SU-DHL-6 (cell line): Measurements from ENCODE around the gene INPP5A.

ENCODE experiments used
- H2AFZ ChIP-seq: fragments of 200-600 bp; sonication (generic); 2 replicates; pipeline ENCODE4 v1.6.1; 2014; ENCODE audit warnings: low read depth, mild to moderate bottlenecking, moderate library complexity, mixed read lengths, antibody characterized with exemption, low read length; ENCODE audit not compliant: severe bottlenecking
- H3F3A ChIP-seq: fragments of 200-600 bp; shearing (Covaris generic); 2 replicates; pipeline ENCODE4 v1.6.0; 2016; ENCODE audit warnings: antibody characterized with exemption, mild to moderate bottlenecking; ENCODE audit not compliant: insufficient read depth
- H3K27ac ChIP-seq: fragments of 200-600 bp; sonication (generic); 2 replicates; pipeline ENCODE4 v1.5.1; 2016; ENCODE audit warnings: low read depth, mild to moderate bottlenecking, low read length, moderate library complexity, mixed read lengths
- H3K27me3 ChIP-seq: fragments of 200-600 bp; sonication (generic), shearing (Covaris generic); 2 replicates; pipeline ENCODE4 v1.6.0; 2014; ENCODE audit warnings: mild to moderate bottlenecking, low read length
- H3K36me3 ChIP-seq: fragments of 200-600 bp; sonication (generic); 2 replicates; pipeline ENCODE4 v1.6.1; 2014; ENCODE audit warnings: mild to moderate bottlenecking, low read length, mixed read lengths
- H3K4me2 ChIP-seq: fragments of 300-600, 200-600 bp; shearing (Covaris generic), sonication (generic); 2 replicates; pipeline ENCODE4 v1.6.0; 2014; ENCODE audit warnings: low read length, low read depth, mild to moderate bottlenecking; ENCODE audit not compliant: poor library complexity, severe bottlenecking
- H3K4me3 ChIP-seq: fragments of 200-600 bp; sonication (generic); 2 replicates; pipeline ENCODE4 v1.5.1; 2014; ENCODE audit warnings: antibody characterized with exemption, low read length, mild to moderate bottlenecking, mixed read lengths; ENCODE audit not compliant: insufficient read depth, poor library complexity, severe bottlenecking
- H3K79me2 ChIP-seq: fragments of 200-600 bp; sonication (generic); 2 replicates; pipeline ENCODE4 v1.6.1; 2014; ENCODE audit warnings: mild to moderate bottlenecking, low read length, moderate library complexity; ENCODE audit not compliant: insufficient read depth
- H3K9ac ChIP-seq: fragments of 200-600 bp; sonication (generic); 2 replicates; pipeline ENCODE4 v1.7.0; 2014; ENCODE audit warnings: mild to moderate bottlenecking, low read length
- H3K9me2 ChIP-seq: fragments of 200-600 bp; sonication (generic); replicated peaks from 2 replicates; pipeline ENCODE4 v1.6.1; 2014; ENCODE audit warnings: low read length; ENCODE audit not compliant: insufficient read depth
- H3K9me3 ChIP-seq: fragments of 200-600 bp; sonication (generic); 2 replicates; pipeline ENCODE4 v1.6.1; 2014; ENCODE audit warnings: low read length, mixed read lengths; ENCODE audit not compliant: insufficient read depth
- H4K20me1 ChIP-seq: fragments of 200-600 bp; sonication (generic); 2 replicates; pipeline ENCODE4 v1.6.1; 2014; ENCODE audit warnings: low read depth, mild to moderate bottlenecking, antibody characterized with exemption, low read length, moderate library complexity, mixed read lengths
- EZH2phosphoT487 ChIP-seq: fragments of 200-600 bp; sonication (generic), shearing (Covaris generic); conservative IDR thresholded peaks from 2 replicates; pipeline ENCODE4 v1.6.1; 2018; ENCODE audit warnings: mild to moderate bottlenecking, antibody characterized with exemption, low read length, moderate library complexity, mixed read lengths
- TF ChIP-seq, protein P1 (sequence below): fragments of 200-600 bp; sonication (generic); IDR thresholded peaks from one replicate; pipeline ENCODE4 v1.5.1; 2017; ENCODE audit warnings: antibody characterized with exemption, mild to moderate bottlenecking, low read length, moderate library complexity; ENCODE audit not compliant: insufficient read depth, poor library complexity, severe bottlenecking

INPP5A gene

GRCh38 chr10:132534391-132535064 is 3.1 kb upstream of the INPP5A start:
- H3K79me2 ChIP-seq: no peaks in the 10 kb centered on the region
- H3K9ac ChIP-seq: no peak overlapping the region
- no peak overlapping the region for H3K4me3 ChIP-seq
- no peaks in the 10 kb centered on the region for H3K27me3 ChIP-seq
- no peak overlapping the region for H2AFZ ChIP-seq
- H4K20me1 ChIP-seq: no peaks in the 10 kb centered on the region
- no peak overlapping the region for H3K4me2 ChIP-seq
- H3F3A ChIP-seq: no peaks in the 10 kb centered on the region
- no peaks in the 10 kb centered on the region for H3K36me3 ChIP-seq
- H3K9me3 ChIP-seq: no peaks in the 10 kb centered on the region
- no peaks in the 10 kb centered on the region for H3K9me2 ChIP-seq
- no peak for TF ChIP-seq EZH2phosphoT487
- TF ChIP-seq, protein P1, sequence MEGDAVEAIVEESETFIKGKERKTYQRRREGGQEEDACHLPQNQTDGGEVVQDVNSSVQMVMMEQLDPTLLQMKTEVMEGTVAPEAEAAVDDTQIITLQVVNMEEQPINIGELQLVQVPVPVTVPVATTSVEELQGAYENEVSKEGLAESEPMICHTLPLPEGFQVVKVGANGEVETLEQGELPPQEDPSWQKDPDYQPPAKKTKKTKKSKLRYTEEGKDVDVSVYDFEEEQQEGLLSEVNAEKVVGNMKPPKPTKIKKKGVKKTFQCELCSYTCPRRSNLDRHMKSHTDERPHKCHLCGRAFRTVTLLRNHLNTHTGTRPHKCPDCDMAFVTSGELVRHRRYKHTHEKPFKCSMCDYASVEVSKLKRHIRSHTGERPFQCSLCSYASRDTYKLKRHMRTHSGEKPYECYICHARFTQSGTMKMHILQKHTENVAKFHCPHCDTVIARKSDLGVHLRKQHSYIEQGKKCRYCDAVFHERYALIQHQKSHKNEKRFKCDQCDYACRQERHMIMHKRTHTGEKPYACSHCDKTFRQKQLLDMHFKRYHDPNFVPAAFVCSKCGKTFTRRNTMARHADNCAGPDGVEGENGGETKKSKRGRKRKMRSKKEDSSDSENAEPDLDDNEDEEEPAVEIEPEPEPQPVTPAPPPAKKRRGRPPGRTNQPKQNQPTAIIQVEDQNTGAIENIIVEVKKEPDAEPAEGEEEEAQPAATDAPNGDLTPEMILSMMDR: no peak
- no peak overlapping the region for H3K27ac ChIP-seq

DNA sequence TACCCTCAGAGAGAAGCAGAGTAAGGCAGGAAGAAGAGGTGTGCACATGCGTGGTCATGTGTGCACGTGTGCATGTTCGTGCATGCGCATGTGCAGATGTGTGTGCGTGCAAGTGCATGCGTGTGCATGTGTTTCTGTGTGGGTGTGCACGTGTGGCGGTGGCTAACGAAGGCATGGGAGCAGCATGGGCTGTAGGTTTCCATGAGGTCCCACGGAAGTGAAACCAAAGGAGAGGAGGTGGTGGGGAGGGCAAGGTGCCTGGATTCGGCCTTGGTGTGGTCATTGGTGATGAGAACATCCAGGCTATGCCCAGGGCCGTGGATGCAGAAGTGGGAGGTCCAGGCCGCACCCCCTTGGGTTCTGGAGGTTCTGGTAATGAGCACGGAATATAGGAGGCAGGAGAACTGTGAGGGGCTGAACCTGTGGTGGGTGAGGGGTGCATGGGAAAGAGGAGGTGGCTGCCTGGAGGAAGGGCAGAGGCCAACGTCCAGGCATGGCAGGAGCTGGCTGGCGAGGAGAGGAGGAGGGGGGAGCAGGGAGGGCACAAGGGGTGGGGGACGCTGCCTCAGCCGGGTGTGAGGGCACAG is 2.4 kb upstream of the INPP5A start:
- Histone ChIP-seq H3K27ac (no peak overlapping the region), H3F3A (no peaks in the 10 kb centered on the region), H2AFZ (no peak overlapping the region), H3K4me2 (no peak overlapping the region), H3K9me3 (no peaks in the 10 kb centered on the region), H3K4me3 (no peak overlapping the region), H3K9me2 (no peaks in the 10 kb centered on the region), H3K9ac (no peak overlapping the region), H3K27me3 (no peaks in the 10 kb centered on the region), H4K20me1 (no peaks in the 10 kb centered on the region), H3K36me3 (no peaks in the 10 kb centered on the region), H3K79me2 (no peaks in the 10 kb centered on the region)
- TF ChIP-seq, protein P1: no peak
- TF ChIP-seq EZH2phosphoT487: no peak

DNA sequence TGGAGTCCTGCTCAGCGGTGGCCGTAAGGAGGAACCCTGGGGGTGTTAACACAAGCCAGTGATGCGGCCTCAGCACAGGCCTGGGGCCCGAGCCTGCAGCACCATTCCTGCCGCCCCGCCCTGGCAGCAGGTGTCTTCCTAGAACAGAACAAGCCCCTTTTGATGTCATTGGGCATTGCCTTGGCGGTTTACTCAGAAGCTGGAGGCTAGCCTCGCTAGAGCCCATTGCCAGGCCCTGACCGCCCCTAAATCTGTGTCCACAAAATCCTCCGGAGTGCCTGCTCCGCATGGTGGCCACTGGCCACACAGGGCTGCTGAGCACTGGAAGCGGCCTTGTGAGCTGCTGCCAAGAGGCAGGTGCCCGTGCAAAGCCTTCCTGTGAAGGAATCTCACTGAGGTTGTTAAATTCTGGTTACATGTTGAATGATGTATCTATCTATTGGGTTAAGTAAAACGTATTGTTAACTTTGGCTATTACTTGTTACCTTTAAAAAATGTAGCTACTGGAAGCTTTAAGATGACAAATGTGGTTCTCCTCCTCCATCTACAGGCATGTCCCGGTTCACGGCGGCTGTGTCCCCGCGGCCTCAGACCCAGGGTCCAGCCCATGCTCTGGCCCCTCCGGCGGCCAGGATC is 1.2 kb upstream of the INPP5A start:
- TF ChIP-seq EZH2phosphoT487: no peak
- TF ChIP-seq, protein P1: no peak
- H3K27ac ChIP-seq: no peak overlapping the region

More for the DNA sequence above, 1.2 kb upstream of the INPP5A start:
- Histone ChIP-seq H3K4me2 (no peak overlapping the region), H3K4me3 (no peak overlapping the region), H3K9me3 (no peaks in the 10 kb centered on the region), H2AFZ (no peak overlapping the region), H3K27me3 (no peaks in the 10 kb centered on the region), H3K9ac (no peak overlapping the region), H3K36me3 (no peaks in the 10 kb centered on the region), H4K20me1 (no peaks in the 10 kb centered on the region), H3F3A (no peaks in the 10 kb centered on the region), H3K9me2 (no peaks in the 10 kb centered on the region), H3K79me2 (no peaks in the 10 kb centered on the region)
